HUES6 (cell line): ENCODE results near the gene ACTR3.
"Not testable (repeated sequence)": the region's sequence is repeated elsewhere in the genome, so short reads cannot be mapped to it uniquely, and the experiment has no call there.

Experiments used
- H3K27ac ChIP-seq: 2 replicates; pipeline ENCODE4 v1.7.0; 2013; ENCODE audit warnings: low read depth, mild to moderate bottlenecking, low read length, inconsistent platforms
- H3K27me3 ChIP-seq: 2 replicates; pipeline ENCODE4 v1.6.1; 2013; ENCODE audit warnings: low read length; ENCODE audit not compliant: control insufficient read depth, insufficient read depth
- H3K36me3 ChIP-seq: 2 replicates; pipeline ENCODE4 v1.6.1; 2013; ENCODE audit warnings: low read length; ENCODE audit not compliant: control insufficient read depth, insufficient read depth
- H3K4me1 ChIP-seq: 2 replicates; pipeline ENCODE4 v1.6.1; 2013; ENCODE audit warnings: low read length; ENCODE audit not compliant: control insufficient read depth, insufficient read depth
- H3K4me3 ChIP-seq: 2 replicates; pipeline ENCODE4 v1.5.1; 2013; ENCODE audit warnings: low read depth, low read length
- H3K9ac ChIP-seq: one replicate; pipeline ENCODE4 v1.6.1; 2013; ENCODE audit warnings: mild to moderate bottlenecking, low read length
- H3K9me3 ChIP-seq: 2 replicates; pipeline ENCODE4 v1.6.1; 2013; ENCODE audit warnings: low read depth, low read length; ENCODE audit not compliant: control insufficient read depth, insufficient read depth

Gene ACTR3

DNA sequence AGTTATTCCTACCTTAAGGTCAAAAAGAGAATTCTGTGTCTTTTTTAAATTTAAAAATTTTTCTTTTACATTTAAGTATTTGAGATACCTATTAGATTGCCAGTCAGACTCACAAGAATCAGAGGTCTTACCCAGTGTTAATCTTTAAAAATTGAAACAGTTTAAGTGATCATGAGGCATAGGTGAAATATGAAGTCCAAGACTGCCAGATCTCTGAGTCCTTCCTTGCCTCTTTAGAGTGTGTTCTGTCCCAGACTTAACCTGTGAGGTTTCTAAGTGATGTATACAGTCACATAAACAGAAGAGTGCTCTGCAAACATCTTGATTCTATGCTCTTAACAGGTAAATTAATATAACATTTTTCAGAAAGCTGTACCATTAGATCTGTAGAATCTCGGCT lies 40.6 kb downstream of the ACTR3 start:
- Histone ChIP-seq H3K36me3 (peaks cover 78% of the 10 kb centered on the region), H3K9ac (no peak overlapping the region), H3K27me3 (no peaks in the 10 kb centered on the region), H3K9me3 (no peaks in the 10 kb centered on the region), H3K4me1 (no peaks in the 10 kb centered on the region), H3K27ac (no peak overlapping the region), H3K4me3 (no peak overlapping the region)

DNA sequence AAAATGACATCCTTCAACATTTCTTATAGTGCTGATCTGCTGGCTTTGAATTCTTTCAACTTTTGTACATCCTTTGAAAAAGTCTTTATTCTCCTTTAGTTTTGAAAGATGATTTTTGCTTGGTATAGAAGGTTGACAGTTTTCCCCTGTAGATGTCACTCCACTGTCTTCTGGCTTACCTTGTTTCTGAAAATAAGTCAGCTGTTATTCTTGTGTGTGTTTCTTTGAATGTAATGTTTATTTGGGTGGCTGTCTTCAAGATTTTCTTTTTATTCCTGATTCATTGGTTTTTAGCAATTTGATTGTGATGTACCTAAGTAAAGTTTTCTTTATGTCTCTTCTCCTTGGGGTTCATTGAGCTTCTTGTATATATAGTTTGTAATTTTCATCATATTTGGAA lies 47.6 kb downstream of the ACTR3 start:
- H3K4me1 ChIP-seq, result no peaks in the 10 kb centered on the region
- peaks cover 79% of the 10 kb centered on the region for H3K36me3 ChIP-seq

DNA sequence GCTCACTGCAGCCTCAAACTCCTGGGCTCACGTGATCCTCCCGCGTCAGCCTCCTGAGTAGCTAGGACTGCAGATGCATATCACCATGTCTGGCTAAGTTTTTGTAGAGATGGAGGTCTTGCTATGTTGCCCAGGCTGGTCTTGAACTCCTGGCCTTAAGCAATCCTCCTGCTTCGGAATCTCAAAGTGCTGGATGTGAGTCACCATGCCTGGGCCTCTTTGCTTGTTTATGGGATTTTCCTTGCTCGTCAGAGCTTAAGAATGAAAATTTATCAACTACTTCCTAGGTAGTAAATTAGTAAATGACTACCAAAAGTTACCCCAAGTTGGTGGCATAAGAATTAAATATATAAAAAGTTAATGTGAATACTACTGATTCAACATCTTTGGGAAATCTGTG lies 51.0 kb downstream of the ACTR3 start:
- H3K27me3 ChIP-seq, result no peaks in the 10 kb centered on the region
- no peaks in the 10 kb centered on the region for H3K4me1 ChIP-seq
- H3K4me3 ChIP-seq, result no peak overlapping the region
- H3K36me3 ChIP-seq, result peaks cover 78% of the 10 kb centered on the region
- no peak overlapping the region for H3K27ac ChIP-seq
- no peaks in the 10 kb centered on the region; the same call in 1 of the 2 replicates for H3K9me3 ChIP-seq
- no peak overlapping the region for H3K9ac ChIP-seq

More for the DNA sequence above, 47.6 kb downstream of the ACTR3 start:
- H3K4me3 ChIP-seq, result no peak overlapping the region
- no peaks in the 10 kb centered on the region for H3K27me3 ChIP-seq
- no peak overlapping the region for H3K9ac ChIP-seq
- no peaks in the 10 kb centered on the region; the same call in 1 of the 2 replicates for H3K9me3 ChIP-seq
- H3K27ac ChIP-seq, result no peak overlapping the region

DNA sequence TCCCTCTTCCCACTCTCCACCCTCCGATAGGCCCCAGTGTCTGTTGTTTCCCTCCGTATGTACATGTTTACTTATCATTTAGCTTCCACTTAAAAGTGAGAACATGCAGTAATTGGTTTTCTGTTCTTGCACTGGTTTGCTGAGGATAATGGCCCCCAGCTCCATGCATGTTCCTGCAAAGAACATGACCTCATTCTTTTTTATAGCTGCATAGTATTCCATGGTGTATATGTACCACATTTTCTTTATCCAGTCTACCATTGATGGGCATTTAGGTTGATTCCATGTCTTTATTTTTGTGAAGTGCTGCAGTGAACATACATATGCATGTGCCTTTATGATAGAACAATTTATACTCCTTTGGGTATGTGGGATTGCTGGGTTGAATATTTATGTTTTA lies 55.9 kb downstream of the ACTR3 start:
- H3K4me3 ChIP-seq, H3K9ac ChIP-seq, H3K27me3 ChIP-seq, H3K4me1 ChIP-seq, H3K9me3 ChIP-seq, H3K27ac ChIP-seq: not testable (repeated sequence)
- H3K36me3 ChIP-seq, result peaks cover 80% of the 10 kb centered on the region

DNA sequence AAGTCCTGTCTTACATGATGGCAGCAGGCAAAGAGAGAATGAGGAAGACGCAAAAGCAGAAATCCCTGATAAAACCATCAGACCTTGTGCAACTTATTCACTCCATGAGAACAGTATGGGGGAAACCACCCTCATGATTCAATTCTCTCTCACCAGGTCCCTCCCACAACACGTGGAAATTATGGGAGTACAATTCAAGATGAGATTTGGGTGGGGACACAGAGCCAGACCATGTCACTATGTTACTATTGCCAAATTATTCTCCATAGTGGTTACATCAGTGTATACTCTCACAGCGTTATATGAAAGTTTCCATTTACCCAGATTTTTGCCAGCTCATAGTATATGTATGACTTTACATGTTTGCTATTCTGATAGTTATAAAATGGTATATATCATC lies 61.0 kb downstream of the ACTR3 start:
- not testable (repeated sequence) for H3K4me3 ChIP-seq, H3K27ac ChIP-seq, H3K4me1 ChIP-seq, H3K27me3 ChIP-seq, H3K9me3 ChIP-seq, H3K9ac ChIP-seq
- peaks cover 83% of the 10 kb centered on the region for H3K36me3 ChIP-seq

DNA sequence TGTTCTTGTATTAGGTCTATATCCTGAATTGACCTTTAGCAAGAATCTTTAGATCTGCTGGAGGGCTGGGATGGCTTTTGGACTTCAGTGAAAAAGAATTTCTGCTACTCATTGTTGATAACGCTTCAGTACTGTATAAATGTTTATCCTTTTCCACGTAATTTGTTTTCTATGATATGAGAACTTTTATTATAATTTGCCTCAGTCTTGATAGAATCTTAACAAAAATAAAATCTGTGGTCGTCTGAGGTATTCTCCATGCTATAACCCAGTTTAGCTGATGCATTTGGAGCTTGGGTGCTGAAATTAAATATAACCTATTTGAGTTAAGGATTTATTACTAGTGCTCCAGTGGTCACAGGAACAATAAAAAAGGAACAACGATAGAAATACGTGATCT lies 71.1 kb downstream of the ACTR3 start:
- peaks cover 16% of the 10 kb centered on the region for H3K36me3 ChIP-seq
- H3K27me3 ChIP-seq, result no peaks in the 10 kb centered on the region
- H3K9ac ChIP-seq, result no peak overlapping the region
- no peaks in the 10 kb centered on the region for H3K4me1 ChIP-seq
- H3K27ac ChIP-seq, result no peak overlapping the region
- H3K9me3 ChIP-seq, result no peaks in the 10 kb centered on the region
- no peak overlapping the region for H3K4me3 ChIP-seq

DNA sequence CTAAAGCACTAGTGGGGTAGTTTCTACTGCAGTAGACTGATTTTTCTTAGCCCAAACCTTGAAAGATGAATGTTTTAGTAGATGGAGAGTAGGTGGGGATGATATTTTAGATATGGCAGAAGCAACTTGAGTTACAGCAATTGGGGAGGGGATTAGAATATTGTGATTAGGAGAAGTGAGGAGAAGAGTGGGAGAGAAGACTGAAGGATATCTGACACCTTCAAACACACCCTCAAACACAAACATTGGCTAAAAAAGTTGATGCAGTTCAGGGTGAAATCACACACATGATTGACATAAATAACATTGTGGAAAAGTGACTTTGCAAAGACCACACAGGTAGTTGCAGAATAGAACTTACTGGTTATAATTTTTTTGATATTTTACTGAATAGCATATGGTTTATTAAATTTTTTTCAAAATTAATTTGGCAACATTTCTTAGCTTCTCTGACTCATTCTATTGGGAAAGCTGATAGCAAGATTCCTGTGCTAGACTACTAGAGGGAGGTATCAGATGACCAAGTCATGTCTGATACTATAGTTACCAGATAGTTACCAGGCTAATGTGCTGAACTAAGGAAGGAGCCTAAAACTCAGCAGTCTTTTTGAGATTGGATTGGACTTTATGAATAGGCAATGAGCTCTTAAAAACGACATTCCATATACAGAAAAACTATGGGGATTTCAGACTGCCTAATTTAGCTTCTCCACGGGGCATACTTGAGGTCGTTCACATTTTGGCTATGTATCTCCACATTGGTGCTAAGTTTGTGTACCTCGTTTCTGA lies 73.0 kb downstream of the ACTR3 start:
- Histone ChIP-seq H3K9ac (no peak overlapping the region), H3K36me3 (0 out of 2 replicates have a peak, but pooled peaks cover 5% of the 10 kb centered on the region), H3K27me3 (no peaks in the 10 kb centered on the region), H3K27ac (no peak overlapping the region), H3K4me3 (no peak overlapping the region), H3K4me1 (no peaks in the 10 kb centered on the region), H3K9me3 (no peaks in the 10 kb centered on the region)

DNA sequence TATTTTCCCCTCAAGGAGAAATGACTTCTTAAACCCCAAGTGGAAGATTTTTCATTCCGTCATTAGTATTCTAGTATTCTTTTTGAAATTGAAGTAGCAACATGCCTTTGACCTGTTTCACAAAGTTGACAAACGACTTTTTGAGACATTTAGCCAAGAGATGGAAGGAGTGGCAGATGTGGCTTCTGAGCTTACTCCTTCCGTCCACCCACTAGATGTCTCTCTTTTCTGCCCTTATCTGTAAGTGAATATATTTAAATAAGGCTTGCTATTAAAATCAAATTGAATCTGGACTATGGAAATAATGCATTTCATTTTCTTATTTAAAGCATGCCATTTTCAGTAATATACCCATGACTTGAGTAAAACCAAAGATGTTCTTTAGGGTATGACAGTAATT lies 74.1 kb downstream of the ACTR3 start:
- H3K27ac ChIP-seq, result no peak overlapping the region
- no peaks in the 10 kb centered on the region for H3K27me3 ChIP-seq
- no peaks in the 10 kb centered on the region for H3K4me1 ChIP-seq
- H3K4me3 ChIP-seq, result no peak overlapping the region
- H3K9me3 ChIP-seq, result no peaks in the 10 kb centered on the region
- H3K9ac ChIP-seq, result no peak overlapping the region
- 0 out of 2 replicates have a peak, but pooled peaks cover 5% of the 10 kb centered on the region for H3K36me3 ChIP-seq

DNA sequence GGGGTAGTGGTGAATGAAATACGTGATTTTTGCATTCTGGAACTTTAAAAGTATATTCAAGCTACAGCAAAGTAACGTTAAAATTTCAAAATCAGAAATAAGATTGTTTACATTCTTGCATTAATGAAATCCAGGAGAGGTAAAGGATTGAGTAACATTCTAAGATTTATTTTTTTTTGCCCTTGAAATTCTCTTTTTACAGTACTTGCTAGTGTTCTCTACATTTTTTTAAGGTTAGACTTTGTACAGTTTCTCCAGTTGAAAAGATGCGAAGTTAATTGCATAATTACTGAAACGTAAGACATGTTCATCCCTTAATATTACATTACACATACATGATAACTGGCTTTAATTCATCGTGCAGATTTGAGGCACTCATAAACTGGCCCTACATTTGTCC lies 74.5 kb downstream of the ACTR3 start:
- no peak overlapping the region for H3K27ac ChIP-seq
- no peak overlapping the region for H3K4me3 ChIP-seq
- H3K27me3 ChIP-seq, result no peaks in the 10 kb centered on the region
- no peak overlapping the region for H3K9ac ChIP-seq
- no peaks in the 10 kb centered on the region for H3K4me1 ChIP-seq
- 0 out of 2 replicates have a peak, but pooled peaks cover under 1% of the 10 kb centered on the region for H3K36me3 ChIP-seq
- H3K9me3 ChIP-seq, result no peaks in the 10 kb centered on the region

DNA sequence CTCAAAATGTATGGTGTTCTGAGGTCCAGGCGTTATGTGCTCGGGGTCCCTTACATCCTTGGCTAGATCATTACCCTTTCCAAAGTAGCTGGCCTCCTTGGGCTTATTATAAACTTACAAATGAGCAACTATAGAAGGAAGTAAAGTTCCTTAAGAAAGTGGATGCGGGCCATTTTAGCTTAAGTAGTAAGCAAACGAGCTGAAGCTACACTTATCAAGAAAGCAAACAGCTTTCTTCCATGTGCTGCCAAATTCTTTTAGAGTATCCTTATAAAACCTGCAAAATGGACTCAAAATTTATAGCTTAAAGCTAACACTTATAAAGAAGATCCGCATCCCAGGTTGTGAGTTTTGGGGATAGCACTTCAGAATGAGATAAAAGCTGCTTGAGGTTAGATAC lies 75.3 kb downstream of the ACTR3 start:
- Histone ChIP-seq H3K36me3 (no peaks in the 10 kb centered on the region), H3K27ac (no peak overlapping the region), H3K27me3 (no peaks in the 10 kb centered on the region), H3K4me3 (no peak overlapping the region), H3K9me3 (no peaks in the 10 kb centered on the region), H3K4me1 (no peaks in the 10 kb centered on the region), H3K9ac (no peak overlapping the region)

DNA sequence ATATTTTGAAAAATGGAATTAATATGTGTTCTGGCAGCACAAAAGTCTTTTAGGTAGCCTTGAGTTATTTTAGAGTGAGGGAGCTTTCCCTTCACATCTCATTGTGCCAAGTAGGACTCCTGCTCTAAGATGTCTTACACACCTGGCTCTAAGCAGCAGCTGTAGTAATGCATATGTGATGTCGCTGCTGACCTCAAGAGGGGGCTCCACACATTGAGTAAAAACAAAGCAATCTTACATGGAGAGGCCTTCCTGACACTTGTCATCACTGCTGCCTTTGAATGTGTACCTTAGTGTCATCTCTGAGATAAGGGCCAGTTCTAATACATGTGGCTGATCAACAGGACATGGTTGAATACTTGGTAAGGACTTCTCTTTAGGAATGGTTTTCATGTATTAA lies 75.8 kb downstream of the ACTR3 start:
- Histone ChIP-seq H3K9ac (no peak overlapping the region), H3K4me3 (no peak overlapping the region), H3K36me3 (no peaks in the 10 kb centered on the region), H3K4me1 (no peaks in the 10 kb centered on the region), H3K27ac (no peak overlapping the region), H3K27me3 (no peaks in the 10 kb centered on the region), H3K9me3 (no peaks in the 10 kb centered on the region)
